GM12872 (cell line): ENCODE data around the gene DAGLB.

Experiments used
- TF ChIP-seq, protein P1 (sequence below): IDR thresholded peaks from 3 replicates; pipeline ENCODE4 v1.5.1; 2011; ENCODE audit warnings: low read depth, mild to moderate bottlenecking, low read length, moderate library complexity; ENCODE audit not compliant: insufficient read depth

Gene DAGLB

DNA sequence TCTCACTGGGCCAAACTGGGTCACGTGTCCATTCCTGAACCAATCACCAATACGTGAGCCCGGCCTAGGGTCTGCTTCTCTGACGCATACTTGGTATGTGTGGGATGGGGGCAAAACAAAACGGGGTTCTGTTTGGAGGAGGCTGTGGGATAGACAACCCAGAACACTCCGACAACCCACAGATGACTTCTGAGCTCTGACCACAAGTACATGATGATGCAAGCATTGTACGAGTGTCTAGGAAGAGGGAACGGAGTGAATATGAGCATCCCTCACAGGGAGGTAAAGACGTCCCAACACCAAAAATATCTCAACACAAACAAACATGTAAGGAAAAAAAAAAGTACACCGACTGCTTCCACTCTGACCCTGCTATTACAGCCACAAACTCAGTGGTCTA lies 5.6 kb downstream of the DAGLB start:
- TF ChIP-seq, protein P1, sequence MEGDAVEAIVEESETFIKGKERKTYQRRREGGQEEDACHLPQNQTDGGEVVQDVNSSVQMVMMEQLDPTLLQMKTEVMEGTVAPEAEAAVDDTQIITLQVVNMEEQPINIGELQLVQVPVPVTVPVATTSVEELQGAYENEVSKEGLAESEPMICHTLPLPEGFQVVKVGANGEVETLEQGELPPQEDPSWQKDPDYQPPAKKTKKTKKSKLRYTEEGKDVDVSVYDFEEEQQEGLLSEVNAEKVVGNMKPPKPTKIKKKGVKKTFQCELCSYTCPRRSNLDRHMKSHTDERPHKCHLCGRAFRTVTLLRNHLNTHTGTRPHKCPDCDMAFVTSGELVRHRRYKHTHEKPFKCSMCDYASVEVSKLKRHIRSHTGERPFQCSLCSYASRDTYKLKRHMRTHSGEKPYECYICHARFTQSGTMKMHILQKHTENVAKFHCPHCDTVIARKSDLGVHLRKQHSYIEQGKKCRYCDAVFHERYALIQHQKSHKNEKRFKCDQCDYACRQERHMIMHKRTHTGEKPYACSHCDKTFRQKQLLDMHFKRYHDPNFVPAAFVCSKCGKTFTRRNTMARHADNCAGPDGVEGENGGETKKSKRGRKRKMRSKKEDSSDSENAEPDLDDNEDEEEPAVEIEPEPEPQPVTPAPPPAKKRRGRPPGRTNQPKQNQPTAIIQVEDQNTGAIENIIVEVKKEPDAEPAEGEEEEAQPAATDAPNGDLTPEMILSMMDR = no peak

DNA sequence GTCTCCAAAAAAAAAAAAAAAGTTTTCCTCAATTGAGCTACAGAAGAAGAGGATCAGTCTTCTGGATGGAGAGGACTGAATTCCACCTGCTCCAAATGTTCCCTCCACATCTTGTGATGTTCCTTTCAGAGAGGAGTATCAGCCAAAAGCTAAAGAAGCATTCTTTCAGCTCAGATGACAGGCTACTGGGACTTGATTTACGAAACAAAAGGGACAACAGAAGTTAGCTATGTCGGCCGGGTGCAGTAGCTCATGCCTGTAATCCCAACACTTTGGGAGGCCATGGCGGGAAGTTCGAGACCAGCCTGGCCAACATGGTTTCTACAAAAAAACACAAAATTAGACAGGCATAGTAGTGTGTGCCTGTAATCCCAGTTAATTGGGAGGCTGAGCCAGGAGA lies 7.4 kb downstream of the DAGLB start:
- TF ChIP-seq, protein P1 = no peak

DNA sequence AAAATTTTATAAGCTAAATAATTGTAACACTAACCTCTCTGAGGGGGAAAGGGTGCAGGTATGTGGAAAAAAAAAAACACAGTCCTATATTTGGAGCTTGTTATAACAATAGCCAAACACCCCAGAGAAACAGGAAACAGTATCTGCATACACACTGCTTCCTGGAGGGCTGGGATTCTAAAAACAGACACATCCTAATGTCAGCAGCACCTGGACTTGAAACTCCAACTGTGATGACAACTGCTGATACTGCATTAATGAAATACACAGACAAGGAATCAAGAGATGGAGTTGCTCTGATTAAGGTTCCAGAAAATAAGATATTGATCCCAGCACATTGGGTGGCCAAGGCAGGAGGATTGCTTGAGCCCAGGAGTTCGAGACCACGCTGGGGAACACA lies 9.3 kb downstream of the DAGLB start:
- TF ChIP-seq, protein P1 = no peak

DNA sequence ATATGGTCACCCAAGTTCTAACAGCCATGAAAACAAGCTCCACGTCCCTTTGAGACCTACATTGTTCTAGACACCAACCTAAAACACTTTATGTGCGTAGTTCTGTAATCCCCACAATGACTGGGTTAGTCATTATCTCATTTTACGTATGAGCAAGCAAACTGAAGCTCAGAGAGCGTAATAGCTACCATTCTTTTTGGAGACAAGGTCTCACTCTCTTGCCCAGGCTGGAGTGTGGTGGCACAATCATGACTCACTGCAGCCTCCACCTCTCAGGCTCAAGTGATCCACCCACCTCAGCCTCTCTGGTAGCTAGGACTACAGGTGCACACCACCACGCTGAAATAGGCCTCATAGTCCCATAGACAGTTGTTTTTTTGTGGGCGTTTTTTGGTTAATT lies 10.5 kb downstream of the DAGLB start:
- TF ChIP-seq, protein P1 = no peak

DNA sequence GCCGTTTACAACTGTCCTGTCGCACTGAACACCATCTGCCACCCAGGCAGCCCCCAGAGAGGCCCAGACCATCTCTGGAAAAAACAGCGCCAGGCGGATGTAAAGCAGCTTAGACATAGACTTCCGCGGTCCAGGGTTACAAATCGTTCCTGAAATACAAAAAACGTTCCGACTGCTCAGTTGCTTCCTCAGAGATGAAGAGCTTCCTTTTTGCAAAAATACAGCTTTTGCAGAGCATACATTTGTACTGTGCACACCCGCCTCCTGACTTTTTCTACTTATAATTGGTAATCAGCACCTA lies 11.4 kb downstream of the DAGLB start:
- TF ChIP-seq, protein P1 = no peak

DNA sequence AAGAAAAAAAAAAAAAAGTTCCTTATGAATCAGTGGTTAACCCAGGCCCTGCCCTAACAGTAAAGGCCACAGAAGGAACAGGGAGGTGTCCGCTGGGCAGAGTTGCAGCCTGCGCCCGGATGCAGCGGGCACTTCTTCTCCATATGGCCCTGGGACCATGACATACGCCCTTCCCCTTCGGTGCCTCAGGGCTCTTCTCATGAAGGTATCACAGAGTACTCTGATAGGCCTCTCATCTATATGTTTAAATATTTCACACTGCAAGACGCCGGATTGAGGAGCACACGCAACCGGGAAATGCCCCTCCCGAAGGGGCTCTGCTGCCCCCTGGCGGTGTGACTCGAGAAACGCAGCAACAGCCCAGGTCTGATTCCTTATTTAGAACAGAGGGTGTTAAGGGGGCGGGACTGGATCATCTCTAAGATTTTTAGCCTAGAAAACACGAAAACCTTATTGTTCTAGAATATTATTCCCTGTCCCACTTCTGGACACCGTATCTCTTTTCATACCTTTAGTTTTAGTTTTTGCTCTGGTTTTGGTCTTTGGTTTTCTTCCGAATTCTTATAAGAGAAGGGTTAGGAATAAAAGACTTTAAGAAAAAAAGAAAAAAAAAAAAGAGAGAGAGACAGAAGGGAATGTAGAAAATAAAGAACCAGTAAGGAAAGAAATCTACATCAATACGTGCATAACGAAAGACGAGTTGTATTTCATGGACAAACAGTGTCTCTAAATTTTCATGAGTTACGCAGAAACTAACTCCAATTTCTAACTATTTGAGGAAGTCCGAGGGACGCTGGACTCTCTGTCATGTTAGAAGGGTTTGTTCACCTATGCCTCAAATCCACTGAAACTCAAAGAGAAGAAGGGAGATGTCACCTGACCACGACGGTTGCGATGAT lies 12.0 kb downstream of the DAGLB start:
- TF ChIP-seq, protein P1 = peak; percentile 91

DNA sequence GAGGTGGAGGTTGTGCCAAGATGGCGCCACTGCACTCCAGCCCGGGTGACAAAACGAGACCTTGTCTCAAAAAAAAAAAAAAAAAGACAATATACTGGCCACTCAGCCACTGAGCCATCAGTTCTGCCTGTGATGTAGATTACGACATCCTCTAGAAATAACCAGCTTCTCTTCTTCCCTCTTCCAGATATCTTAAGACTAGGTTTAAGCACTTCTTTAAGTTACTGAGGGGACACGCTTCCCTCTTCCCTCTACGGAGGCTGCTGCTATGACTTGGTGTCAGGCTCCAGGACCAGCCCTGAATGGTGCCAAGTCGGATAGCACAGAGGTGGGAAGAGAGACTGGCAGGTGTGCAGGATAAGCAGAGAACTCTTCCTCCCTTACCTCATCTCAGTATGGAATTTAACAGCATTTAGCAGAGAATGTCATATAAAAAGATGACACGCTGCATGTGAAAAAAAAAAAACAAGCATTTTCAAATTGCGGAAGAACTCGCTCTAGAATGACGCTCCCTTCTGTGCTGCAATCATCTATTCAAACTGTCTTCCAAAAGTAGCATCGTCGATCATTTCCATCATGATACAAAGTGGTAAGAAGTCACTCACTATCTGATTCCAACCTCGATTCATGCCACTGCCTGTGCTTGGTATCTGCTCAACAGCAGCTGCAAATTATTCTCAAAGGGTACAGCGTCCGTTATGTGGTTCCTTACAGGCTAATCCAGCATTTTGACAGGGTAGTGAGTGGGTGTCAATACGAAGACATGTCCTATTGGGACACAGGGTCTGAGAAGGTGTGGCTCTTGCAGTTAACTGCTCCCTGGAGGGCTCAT lies 13.8 kb downstream of the DAGLB start:
- TF ChIP-seq, protein P1 = no peak
